C4-2B (cell line): ENCODE results near the gene EHF.

Experiments
- ZFX ChIP-seq: fragments of 450-650 bp; IDR thresholded peaks from 2 replicates; pipeline ENCODE4 v1.6.1; 2017
- TF ChIP-seq, protein P1 (sequence below): fragments of 450-650 bp; conservative IDR thresholded peaks from 2 replicates; pipeline ENCODE4 v1.5.1; 2017; ENCODE audit warnings: mild to moderate bottlenecking

DNA sequence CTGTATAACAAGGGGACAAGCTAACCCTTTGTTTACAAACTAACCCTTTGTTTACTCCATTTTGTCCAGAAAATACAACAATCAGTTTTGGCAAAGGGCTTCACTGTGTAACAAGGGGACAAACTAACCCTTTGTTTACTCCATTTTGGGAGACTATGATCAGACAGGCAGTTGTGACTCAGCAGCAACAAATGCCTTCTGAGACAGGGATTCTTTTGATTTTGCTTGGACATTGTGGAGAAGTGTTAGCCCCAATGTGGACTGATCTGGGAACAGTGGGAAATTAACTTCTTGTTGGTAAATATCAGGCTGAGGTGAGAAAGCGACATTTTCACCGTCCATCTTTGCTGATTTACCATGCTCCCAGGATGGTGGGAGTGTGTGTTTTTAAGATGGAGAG is 983 bp downstream of the EHF start:
- TF ChIP-seq, protein P1, sequence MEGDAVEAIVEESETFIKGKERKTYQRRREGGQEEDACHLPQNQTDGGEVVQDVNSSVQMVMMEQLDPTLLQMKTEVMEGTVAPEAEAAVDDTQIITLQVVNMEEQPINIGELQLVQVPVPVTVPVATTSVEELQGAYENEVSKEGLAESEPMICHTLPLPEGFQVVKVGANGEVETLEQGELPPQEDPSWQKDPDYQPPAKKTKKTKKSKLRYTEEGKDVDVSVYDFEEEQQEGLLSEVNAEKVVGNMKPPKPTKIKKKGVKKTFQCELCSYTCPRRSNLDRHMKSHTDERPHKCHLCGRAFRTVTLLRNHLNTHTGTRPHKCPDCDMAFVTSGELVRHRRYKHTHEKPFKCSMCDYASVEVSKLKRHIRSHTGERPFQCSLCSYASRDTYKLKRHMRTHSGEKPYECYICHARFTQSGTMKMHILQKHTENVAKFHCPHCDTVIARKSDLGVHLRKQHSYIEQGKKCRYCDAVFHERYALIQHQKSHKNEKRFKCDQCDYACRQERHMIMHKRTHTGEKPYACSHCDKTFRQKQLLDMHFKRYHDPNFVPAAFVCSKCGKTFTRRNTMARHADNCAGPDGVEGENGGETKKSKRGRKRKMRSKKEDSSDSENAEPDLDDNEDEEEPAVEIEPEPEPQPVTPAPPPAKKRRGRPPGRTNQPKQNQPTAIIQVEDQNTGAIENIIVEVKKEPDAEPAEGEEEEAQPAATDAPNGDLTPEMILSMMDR = no peak
- TF ChIP-seq ZFX = no peak
